ENCODE measurements around the gene CHST6.
"Not testable (repeated sequence)": the region's sequence is repeated elsewhere in the genome, so short reads cannot be mapped to it uniquely, and the experiment has no call there.

Gene CHST6

GRCh38 chr16:75506574-75506973 is 11.3 kb upstream of the CHST6 start:
- intact Hi-C loops (cut with DNase I): no loop called here
- peak in 4 of 42 donors; percentile 20 to 44 (median 24) for DNase-seq

DNA sequence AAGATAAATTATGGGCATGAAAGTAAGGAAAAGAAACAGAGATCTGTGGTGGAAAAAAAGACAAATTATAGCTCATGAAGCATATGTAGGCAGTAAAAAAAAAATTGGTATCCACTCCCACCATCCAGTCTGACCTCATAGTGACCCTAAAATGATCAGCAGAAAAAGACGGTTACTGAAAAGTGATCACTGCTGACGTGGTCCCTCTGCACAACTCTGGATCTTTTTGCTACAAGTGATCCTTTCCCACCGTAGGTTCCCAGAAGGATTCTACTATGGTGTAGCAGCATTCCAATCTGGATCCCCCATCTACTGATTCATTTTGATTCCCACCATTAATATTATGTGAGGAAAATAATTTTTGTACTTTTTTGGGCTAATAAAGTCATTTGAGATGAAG is 10.9 kb upstream of the CHST6 start:
- intact Hi-C loops (cut with DNase I): no loop called here
- no peak for DNase-seq

GRCh38 chr16:75503801-75504200 is 8.6 kb upstream of the CHST6 start:
- intact Hi-C loops (cut with DNase I): no loop called here
- DNase-seq: no peak

DNA sequence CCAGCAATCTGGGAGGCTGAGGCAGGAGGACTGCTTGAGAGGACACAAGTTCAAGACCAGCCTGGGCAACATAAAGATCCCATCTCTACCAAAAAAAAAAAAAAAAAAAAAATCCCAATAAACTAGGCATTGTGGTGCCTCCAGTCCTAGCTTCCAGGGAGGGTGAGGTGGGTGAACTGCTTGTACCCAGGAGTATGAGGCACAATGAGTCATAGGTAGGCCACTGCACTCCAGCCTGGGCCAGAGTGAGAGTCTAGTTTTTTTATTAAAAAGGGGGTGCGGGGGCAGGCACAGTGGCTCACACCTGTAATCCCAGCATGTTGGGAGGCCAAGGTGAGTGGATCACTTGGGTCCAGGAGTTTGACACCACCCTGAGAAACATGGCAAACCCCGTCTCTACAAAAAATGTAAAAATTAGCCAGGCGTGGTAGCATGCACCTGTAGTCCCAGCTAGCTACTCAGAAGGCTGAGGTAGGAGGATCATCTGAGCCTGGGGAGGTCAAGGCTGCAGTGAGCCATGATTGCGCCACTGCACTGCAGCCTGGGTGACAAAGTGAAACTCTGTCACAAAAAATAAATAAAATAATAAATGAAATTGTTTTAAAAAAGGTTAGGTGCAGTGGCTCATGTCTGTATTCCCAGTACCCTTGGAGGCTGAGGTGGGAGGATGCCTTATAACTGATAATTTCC is 7.8 kb upstream of the CHST6 start:
- intact Hi-C loops (cut with DNase I): no loop called here
- no peak for DNase-seq

GRCh38 chr16:75501820-75502219 is 6.6 kb upstream of the CHST6 start:
- peak in 8 of 42 donors; percentile 13 to 52 (median 32) for DNase-seq
- intact Hi-C loops (cut with DNase I): not testable (repeated sequence)

GRCh38 chr16:75501359-75501758 is 6.1 kb upstream of the CHST6 start:
- no peak for DNase-seq
- intact Hi-C loops (cut with DNase I): no loop called here

GRCh38 chr16:75498605-75499322 is 3.5 kb upstream of the CHST6 start:
- peak in 41 of 42 donors; percentile 47 to 94 (median 87) for DNase-seq
- intact Hi-C loops (cut with DNase I): not testable (repeated sequence)

- DNase-seq: peak in 4 of 42 donors; percentile 13 to 60 (median 49)
- intact Hi-C loops (cut with DNase I): no loop called here
Measured at GRCh38 chr16:75497558-75497957, 2.3 kb upstream of the CHST6 start.

DNA sequence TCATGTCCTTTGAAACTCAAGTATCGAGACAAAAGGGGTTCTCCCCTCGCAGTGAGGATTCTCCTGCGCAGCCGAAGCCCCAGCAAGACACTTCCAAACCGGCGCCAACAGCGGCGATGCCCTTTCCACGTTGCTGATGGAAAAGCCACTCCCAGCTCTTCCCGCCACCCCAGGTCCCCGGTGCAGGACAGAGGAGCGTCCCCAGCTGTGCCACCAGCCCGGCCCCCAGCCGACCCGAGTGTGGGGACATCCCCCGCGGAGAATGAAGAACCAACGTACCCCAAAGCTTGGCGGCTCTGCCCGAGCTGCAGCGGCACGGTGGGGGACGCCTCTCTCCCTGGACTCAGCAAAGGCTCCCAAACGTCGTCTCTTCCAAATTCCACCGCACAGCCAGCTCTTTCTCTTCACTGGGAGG is 573 bp downstream of the CHST6 start:
- intact Hi-C loops (cut with DNase I): no loop called here
- DNase-seq: peak in 33 of 42 donors; percentile 11 to 69 (median 29)

GRCh38 chr16:75494184-75494583 is 1.1 kb downstream of the CHST6 start:
- peak in 4 of 42 donors; percentile 19 to 34 (median 20) for DNase-seq
- intact Hi-C loops (cut with DNase I): no loop called here

GRCh38 chr16:75491876-75492275 is 3.4 kb downstream of the CHST6 start:
- DNase-seq: peak; percentile 51 to 91 (median 81)
- intact Hi-C loops (cut with DNase I): no loop called here

DNA sequence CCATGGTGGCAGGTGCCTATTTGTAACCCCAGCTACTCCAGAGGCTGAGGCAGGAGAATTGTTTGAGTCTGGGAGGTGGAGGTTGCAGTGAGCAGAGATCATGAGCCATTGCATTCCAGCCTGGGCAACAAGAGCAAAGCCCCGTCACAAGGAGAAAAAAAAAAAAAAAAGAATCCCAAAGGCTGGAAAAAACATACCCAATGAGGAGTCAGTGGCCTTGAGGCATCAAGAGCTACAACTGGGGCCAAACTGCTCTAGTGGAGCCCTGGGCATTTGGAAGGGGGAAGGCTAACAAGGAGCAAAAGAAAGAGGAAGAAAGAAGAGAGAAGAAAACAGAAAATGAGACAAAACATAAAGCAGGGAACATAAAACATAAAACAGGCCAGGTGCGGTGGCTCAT is 6.9 kb downstream of the CHST6 start:
- DNase-seq: no peak
- intact Hi-C loops (cut with DNase I): no loop called here

DNA sequence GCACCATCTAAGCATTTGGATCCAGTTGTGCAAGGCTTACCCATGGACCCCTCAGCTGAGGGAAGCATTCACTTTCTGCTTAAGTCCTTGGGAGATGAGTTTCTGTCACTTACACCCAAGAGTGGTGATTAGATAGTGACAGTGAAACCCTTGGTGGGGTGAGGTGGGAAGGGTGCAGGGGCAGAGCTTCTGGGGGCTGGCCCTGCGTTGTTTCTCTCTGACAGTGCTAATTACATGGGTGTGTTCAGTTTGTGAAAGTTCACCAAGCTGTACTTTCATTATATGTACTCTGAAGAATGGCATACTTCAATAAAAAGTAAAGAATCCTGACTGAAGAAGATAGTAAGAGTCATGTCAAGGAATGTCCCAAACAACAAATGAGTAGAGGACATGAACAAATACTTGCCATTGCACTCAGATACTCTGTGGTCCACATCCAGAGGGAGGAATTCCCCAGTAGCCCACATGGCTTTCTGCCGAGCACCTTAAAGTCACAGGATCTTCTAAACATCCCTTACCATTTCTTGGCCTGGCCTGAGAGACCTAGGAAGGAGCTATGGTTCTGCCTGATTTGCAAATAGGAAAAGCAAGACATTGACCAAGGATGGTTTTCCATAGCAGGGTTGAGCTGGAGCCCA is 8.4 kb downstream of the CHST6 start:
- intact Hi-C loops (cut with DNase I): no loop called here
- no peak for DNase-seq

DNA sequence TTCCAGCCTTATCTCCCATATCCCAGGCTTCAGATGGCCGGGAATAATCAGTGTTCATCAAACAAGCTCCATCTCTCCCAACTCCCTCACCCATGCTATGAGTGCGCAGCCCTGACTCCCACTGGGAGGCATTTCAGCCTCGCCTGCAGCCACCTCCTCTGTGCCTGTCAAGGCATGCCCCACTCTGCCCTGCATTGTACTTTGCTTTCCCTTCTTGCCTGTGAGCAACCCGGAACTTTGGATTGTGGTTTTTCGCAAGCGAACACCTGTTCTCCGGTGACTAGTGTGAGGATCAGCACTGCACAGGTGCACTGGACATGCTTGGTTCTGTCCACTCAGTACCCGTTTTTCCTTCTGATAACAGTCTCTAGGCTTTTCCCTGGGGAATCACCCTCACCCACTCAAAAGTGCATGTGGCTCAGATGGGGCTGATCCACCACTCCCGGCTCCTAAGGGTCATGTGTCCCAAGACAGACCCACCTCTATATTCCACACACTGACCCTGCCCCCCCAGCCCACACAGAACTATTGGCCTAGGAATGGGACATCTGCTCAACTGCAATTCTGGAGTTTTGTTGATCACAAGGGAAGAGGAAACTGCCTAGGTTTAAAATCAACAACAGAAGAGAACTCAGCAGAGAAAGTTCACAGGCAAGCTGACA is 9.1 kb downstream of the CHST6 start:
- intact Hi-C loops (cut with DNase I): no loop called here
- DNase-seq: no peak

DNA sequence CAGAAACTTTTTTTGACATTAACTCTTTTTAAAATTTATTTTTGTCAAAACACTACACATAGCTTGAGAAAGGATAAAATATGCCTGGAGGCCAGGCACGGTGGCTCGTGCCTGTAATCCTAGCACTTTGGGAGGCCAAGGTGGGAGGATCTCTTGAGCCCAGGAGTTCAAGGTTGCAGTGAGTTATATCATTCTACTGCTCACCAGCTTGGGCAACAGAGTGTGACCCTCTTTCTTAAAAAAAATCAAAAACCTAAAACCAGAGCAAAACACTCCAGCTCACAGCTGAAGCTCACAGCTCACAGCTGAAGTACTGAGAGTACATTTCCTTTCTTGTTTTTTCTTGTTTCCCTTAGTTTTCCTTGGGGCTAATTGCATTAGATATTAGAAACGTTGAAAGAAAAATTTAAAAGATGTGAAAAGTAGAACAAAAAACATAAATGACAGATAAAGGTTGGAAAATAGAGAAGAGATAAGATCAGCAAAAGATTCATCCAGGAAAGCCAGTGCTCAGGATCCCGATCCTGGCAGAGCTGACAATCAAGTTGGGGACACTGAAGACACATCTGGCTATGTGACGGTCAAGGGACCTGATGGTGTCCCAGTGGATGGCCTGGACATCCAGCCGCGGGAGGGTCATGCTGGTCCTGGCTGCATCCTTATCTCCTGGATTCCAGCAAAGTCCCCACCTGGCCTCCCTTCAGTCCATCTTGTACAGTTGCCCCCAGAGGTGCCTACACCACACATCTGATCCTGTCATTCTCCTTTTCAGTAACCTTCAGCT is 9.8 kb downstream of the CHST6 start:
- no peak for DNase-seq
- intact Hi-C loops (cut with DNase I): no loop called here

DNA sequence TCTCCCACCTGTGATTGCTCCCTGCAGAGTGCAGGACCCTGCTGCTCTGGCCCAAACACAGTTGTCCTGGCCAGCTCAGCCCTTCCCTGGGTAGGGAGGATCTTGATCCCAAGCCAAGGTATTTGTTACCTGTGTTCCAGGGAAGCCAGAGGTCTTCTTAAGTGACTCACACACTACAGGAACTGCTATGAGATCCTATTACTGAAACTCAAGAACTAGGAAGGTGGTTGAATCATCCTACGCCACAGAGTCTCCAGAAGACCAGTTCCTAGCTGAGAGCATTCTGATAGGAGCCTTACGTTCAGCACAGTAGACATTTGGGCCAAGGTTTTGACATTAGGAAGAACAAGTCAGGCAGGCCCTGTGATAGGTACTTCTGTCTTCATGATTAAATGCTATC is 12.0 kb downstream of the CHST6 start:
- no peak for DNase-seq
- intact Hi-C loops (cut with DNase I): no loop called here

- intact Hi-C loops (cut with DNase I): no loop called here
- DNase-seq: peak in 1 of 42 donors; percentile 35
Measured at GRCh38 chr16:75482434-75483205, 12.6 kb downstream of the CHST6 start.

DNA sequence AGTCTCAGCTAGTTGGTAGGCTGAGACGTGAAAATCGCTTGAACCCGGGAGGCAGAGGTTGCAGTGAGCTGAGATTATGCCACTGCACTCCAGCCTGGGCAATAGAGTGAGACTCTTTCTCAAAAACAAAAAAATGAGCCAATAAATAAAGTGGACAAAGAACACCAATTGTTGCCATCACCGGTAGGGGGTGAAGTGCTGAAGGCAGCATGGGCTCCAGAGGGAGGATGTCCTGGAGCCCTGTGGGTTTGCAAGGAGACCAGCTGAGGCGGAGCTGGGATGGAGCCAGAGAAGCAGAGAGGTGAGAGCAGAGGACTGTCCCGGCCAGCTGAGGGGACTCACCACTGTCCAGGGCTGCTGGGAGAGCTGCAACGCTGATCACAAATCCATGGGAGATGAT is 13.8 kb downstream of the CHST6 start:
- DNase-seq: no peak

More for the DNA sequence above, 13.8 kb downstream of the CHST6 start:
- intact Hi-C loops (cut with DNase I): no loop called here
